Heart left ventricle (tissue), 13 donors: ENCODE results near the gene ZER1.

Experiments used
- CTCF ChIP-seq, 12 donors: fragments of 200-600 bp; sonication (generic) in 4 of 12; IDR thresholded peaks; one replicate each; pipeline versions ENCODE4 v1.5.0 to v1.8.0; 2018 to 2022; ENCODE audit warnings: antibody characterized with exemption in 12 of 12, mild to moderate bottlenecking in 5 of 12
- POLR2A ChIP-seq, 2 donors: fragments of 450-650 bp; IDR thresholded peaks; one replicate each; pipeline ENCODE4 v1.6.1; 2017; ENCODE audit warnings: antibody characterized with exemption in 2 of 2, mild to moderate bottlenecking in 2 of 2, moderate library complexity in 2 of 2
- donor health status: ischemic (EF 13 %, LVEDD 7.1; RV severe dilation, severe dysfunction).
- donor health status: DM: no; HTN: yes; CAD: no.
- donor health status: DM: no; HTN: no; CAD: no.
- donor health status: ischemic (EF 25% LVEDD 6.9; RV normal size, moderate dysfunction).
- donor health status: ischemic (EF 25% LVEDD 5.7; RV mildly dilated, moderate dysfunction).
- donor health status: ischemic (EF 35%, LVEDD 5.7; RV mildly dilated, moderate dysfunction).
- donor health status: nonischemic (EF 11% LVEDD 7.7; RV severe dilation, severe dysfunction).
- donor health status: DM: yes; HTN: yes; CAD: no.
- donor health status: PGD.
- donor health status: ischemic (EF 29% LVEDD 5.4; RV normal size, mild dysfunction).
- donor health status: nonischemic (EF 23%, LVEDD 6.1; RV moderate dilation, normal function).

- TF ChIP-seq POLR2A (IDR thresholded peaks at IDR 0.05), result no peak
- no peak for TF ChIP-seq CTCF (IDR thresholded peaks at IDR 0.05)
Measured at GRCh38 chr9:128787659-128788058, 15.9 kb upstream of the ZER1 start.
